T follicular helper cell (primary cell): ENCODE measurements around the gene CDKN1A.
"Not testable (repeated sequence)": the region's sequence is repeated elsewhere in the genome, so short reads cannot be mapped to it uniquely, and the experiment has no call there.

Experiments
- DNase-seq: peaks from one replicate; pipeline ENCODE4 v3.0.0-alpha.2; 2020; ENCODE audit warnings: low read depth
- total RNA-seq, 2 experiments: gene quantifications; one replicate each; lab custom pipeline; 2026; lab: John Stamatoyannopoulos, UW

The CDKN1A gene
- total RNA-seq, result 61.9 to 75.0 reads per million in 2 experiments

- DNase-seq, result peak; percentile 58
Observed at GRCh38 chr6:36678488-36679042, at the start of gene CDKN1A. Gene CDKN1A (plus strand): TSS chr6:36678714. CDS start chr6:36684102, 5,388 bp downstream.

GRCh38 chr6:36629784-36630183 lies 48.7 kb upstream of the CDKN1A start:
- DNase-seq, result no peak

DNA sequence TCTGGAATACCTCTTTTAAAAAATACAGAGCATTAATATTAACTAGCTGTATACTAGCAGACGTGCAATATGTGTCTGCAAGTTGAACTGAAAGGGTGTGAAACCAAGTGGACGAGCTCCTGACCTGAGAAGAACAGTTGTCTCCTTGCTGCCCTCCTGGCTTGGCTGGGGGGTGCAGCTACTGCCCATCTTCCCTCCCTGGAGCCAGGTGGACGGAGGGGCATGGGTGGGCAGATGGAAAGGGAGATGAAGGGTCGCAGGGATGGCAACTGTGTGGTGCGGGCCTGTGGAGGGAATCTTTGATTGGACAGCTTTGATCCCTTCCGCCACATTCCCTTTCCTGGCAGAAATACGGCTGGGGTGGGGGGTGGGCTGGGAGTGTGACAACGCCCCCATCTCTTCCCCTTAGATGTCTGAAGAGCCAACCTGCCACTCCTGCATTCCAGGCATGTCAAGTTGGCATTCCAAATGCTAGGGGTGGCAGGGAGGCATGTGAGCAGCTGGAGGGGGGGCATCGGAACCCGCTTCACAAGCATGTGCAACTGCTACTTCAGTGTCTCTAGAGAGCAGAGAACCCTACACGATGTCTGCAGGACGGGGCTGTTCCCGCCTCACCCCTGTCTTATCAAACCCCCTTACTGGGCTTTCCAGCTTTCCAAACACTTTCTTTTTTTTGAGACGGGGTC lies 47.0 kb upstream of the CDKN1A start:
- DNase-seq, result no peak

DNA sequence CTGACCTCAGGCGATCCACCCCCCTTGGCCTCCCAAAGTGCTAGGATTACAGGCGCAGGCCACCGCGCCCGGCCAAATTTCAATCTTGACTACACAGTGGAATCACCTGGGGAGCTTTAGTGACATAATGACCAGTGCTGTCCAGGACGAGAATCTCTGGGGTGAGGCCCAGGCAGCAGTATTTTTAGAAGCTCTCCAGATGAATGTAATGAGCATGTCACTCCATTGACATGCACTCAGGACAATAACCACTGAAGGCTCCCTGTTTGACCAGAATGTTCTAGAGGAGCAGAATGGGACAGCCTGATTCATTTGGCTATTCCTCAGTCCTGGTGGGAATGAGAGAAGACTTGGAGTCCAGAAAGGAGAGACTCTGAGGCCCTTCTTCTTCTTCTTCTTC lies 45.1 kb upstream of the CDKN1A start:
- DNase-seq, result no peak

GRCh38 chr6:36633915-36634314 lies 44.6 kb upstream of the CDKN1A start:
- no peak for DNase-seq

GRCh38 chr6:36634317-36635108 lies 44.0 kb upstream of the CDKN1A start:
- DNase-seq, result no peak

- no peak for DNase-seq
Observed at GRCh38 chr6:36636283-36636682, 42.2 kb upstream of the CDKN1A start.

GRCh38 chr6:36636687-36637418 lies 41.7 kb upstream of the CDKN1A start:
- no peak for DNase-seq

GRCh38 chr6:36638579-36638978 lies 39.9 kb upstream of the CDKN1A start:
- no peak for DNase-seq

DNA sequence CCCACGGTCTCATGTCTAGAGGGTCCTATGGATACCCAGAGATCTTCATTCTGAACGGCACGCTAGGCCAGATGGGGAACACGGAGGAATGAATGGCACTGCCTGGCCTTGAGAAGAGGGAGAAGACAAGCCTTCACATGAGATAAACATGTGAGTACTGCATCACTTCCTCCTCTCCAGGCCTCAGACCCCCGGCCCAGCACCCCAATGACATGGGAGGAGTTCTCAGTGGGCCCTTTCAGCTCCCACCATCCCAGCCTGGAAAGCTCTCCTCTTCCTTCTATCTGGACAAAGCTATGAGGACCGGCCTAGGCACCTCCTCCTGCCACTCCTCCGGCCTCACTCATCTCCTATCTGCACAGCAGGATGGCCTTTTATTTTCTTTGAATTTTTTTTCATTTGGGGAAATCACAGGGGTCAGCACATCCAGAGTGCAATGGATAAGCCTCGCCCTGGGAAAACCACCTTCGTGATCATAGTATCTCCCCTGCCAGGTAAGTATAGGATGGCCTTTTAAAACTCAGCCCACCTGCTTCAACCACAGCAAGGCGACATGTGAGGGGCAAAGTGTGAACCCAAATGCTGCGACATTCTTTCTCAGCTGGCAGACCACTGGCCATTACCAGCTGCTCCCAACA lies 39.2 kb upstream of the CDKN1A start:
- no peak for DNase-seq

DNA sequence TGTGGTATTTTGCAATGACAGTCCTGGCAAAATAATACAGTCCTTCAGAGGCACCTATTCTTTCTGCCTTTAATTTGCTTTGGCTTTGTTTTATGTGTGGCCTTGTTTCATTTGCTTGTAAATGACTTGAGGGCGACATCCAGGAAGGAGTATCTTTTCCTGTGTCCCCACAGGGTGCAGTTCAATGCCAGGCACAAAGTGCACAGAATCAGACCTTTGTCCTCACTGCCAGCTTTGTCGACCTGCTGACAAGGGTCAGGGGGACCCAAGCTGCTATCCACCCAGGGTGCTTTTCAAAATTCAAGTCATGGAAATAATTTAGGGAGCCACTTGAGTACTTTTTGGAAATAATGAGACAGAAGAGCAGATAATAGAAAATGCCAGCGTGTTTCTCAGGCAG lies 37.0 kb upstream of the CDKN1A start:
- DNase-seq, result no peak

DNA sequence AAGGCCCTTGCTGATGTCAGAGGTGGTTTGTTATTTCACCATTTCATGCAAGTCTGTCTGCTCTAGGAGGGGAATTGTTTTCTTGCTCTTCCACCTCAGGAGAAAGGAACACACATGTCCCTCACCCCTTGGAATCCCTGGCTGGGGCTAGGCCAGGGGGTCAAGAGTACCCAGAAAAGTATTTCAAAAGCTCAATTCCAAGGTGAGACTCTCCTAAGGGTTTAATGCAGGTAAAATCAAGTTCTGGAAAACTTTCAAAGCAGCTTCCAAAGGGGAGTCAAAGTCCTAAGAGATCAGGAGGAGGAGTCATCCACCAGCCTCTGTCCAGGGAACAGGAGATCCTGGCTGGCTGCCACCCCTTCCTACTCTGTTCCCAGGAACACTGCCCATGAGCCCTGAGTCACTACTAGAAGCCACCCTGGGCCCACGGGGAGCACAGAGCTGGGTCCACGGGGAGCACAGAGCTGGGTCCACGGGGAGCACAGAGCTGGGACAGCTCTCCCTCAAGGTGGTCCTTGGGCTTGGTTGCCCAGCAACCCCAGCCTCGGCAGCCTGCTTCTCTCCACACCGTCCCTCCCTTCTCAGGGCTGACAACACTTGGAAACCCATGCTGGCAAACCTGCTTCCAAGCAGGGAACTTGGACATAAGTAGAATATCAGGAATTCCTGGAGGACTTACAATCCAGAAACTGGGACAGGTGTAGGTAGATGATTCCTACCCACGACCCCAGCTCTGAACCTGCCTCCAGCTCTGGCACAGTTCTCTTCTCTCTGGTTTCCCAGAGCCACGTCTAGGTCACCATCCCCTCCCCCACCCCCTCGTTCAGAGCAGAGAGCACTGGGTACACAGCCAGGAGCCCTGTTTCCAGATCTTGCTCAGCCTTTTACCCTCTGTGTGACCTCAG lies 35.3 kb upstream of the CDKN1A start:
- no peak for DNase-seq

GRCh38 chr6:36643977-36644376 lies 34.5 kb upstream of the CDKN1A start:
- no peak for DNase-seq

- DNase-seq, result no peak
Observed at GRCh38 chr6:36649086-36649485, 29.4 kb upstream of the CDKN1A start.

GRCh38 chr6:36649701-36650484 lies 28.6 kb upstream of the CDKN1A start:
- DNase-seq, result no peak

DNA sequence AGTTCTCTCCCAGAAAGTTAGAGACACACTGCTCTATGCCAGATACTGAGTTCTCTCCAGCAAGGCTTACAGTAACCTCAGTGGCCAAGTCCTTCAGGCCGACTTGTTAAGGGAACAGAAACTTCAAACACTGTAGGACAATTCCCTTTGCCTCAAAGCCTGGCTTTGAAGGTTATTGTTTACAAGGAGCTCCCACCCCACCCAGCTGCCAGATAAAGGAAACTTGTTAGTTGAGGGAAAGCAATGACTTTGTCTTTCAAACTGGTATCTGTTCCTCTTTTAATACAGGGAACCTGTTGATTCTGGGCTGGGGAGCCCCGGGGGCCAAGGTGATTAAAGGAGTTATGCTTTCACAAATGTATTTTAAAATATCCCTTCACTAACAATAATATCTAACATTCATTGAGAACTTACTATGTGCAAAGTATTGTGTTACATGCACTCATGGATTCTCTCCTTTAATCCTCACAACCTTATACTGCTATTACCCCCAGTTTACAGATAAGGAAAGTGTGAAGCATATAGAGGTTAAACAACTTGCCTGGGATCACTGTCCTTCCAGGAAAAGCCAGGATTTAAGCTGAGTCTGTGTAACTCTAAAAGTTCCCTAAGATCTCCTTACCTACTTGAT lies 27.6 kb upstream of the CDKN1A start:
- DNase-seq, result no peak

- no peak for DNase-seq
Observed at GRCh38 chr6:36651659-36652379, 26.7 kb upstream of the CDKN1A start.

GRCh38 chr6:36654469-36654868 lies 24.0 kb upstream of the CDKN1A start:
- DNase-seq, result not testable (repeated sequence)
